Measurements from ENCODE around the gene DYSF.

DYSF gene

GRCh38 chr2:71535526-71535925 lies 82.2 kb downstream of the DYSF start:
- no peak overlapping the region for H3K9ac ChIP-seq (ENCODE audit: low read length)
- no peak overlapping the region for H2AFZ ChIP-seq (ENCODE audit: low read length)
- no peaks in the 10 kb centered on the region for H3K9me3 ChIP-seq (replicated peaks; ENCODE audit: insufficient read depth, low read length)
- H3F3A ChIP-seq (ENCODE audit: insufficient read depth, low read length) = no peaks in the 10 kb centered on the region
- no peak overlapping the region for H3K4me2 ChIP-seq (ENCODE audit: low read depth, low read length)
- TF ChIP-seq EZH2 (optimal IDR thresholded peaks at IDR 0.05; ENCODE audit: low read depth, low read length) = no peak
- TF ChIP-seq EZH2phosphoT487 (IDR thresholded peaks at IDR 0.05; ENCODE audit: low read length) = no peak
- TF ChIP-seq, protein P1, sequence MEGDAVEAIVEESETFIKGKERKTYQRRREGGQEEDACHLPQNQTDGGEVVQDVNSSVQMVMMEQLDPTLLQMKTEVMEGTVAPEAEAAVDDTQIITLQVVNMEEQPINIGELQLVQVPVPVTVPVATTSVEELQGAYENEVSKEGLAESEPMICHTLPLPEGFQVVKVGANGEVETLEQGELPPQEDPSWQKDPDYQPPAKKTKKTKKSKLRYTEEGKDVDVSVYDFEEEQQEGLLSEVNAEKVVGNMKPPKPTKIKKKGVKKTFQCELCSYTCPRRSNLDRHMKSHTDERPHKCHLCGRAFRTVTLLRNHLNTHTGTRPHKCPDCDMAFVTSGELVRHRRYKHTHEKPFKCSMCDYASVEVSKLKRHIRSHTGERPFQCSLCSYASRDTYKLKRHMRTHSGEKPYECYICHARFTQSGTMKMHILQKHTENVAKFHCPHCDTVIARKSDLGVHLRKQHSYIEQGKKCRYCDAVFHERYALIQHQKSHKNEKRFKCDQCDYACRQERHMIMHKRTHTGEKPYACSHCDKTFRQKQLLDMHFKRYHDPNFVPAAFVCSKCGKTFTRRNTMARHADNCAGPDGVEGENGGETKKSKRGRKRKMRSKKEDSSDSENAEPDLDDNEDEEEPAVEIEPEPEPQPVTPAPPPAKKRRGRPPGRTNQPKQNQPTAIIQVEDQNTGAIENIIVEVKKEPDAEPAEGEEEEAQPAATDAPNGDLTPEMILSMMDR (IDR thresholded peaks at IDR 0.05; ENCODE audit: low read length) = no peak
- H3K9me2 ChIP-seq (replicated peaks; ENCODE audit: insufficient read depth, low read length) = no peaks in the 10 kb centered on the region
- no peaks in the 10 kb centered on the region for H3K36me3 ChIP-seq (replicated peaks; ENCODE audit: insufficient read depth, low read length)
- no peaks in the 10 kb centered on the region for H3K4me1 ChIP-seq (ENCODE audit: low read length)
- H4K20me1 ChIP-seq (ENCODE audit: insufficient read depth, low read length) = no peaks in the 10 kb centered on the region
- H3K79me2 ChIP-seq (ENCODE audit: low read length) = no peaks in the 10 kb centered on the region
- no peak overlapping the region for H3K4me3 ChIP-seq (ENCODE audit: low read length)
- DNase-seq = no peak
- H3K27ac ChIP-seq (ENCODE audit: low read length) = no peak overlapping the region
- no peaks in the 10 kb centered on the region for H3K27me3 ChIP-seq (replicated peaks; ENCODE audit: insufficient read depth, low read length)

DNA sequence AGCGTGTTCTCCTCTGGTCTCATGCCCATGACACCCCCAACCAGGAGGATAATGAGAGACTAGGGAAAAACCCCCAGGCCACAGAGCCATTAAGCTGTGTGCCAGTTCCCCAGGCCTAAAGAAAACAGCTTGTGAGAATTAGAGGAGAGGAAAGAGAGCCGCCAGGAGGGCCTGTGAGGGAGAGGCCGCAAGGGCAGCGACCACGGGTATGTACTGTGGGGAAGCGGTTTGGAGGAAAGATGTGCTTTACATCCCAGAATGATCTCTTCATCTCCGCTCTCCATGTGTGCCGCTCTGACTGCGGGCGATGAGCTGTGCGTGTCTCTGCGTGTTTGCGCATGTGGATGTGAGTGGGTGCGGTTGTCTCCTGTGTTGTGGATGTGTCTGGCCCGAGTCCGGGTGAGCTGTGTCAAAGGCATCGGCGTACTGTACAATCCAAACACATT lies 82.9 kb downstream of the DYSF start:
- Histone ChIP-seq H3K9me2 (replicated peaks; ENCODE audit: insufficient read depth, low read length) (no peaks in the 10 kb centered on the region), H3K36me3 (replicated peaks; ENCODE audit: insufficient read depth, low read length) (no peaks in the 10 kb centered on the region), H3K4me2 (ENCODE audit: low read depth, low read length) (no peak overlapping the region), H3K79me2 (ENCODE audit: low read length) (no peaks in the 10 kb centered on the region), H3K27me3 (replicated peaks; ENCODE audit: insufficient read depth, low read length) (no peaks in the 10 kb centered on the region), H4K20me1 (ENCODE audit: insufficient read depth, low read length) (no peaks in the 10 kb centered on the region), H3K9ac (ENCODE audit: low read length) (no peak overlapping the region), H3K27ac (ENCODE audit: low read length) (no peak overlapping the region), H3K4me3 (ENCODE audit: low read length) (no peak overlapping the region), H3K4me1 (ENCODE audit: low read length) (no peaks in the 10 kb centered on the region), H3F3A (ENCODE audit: insufficient read depth, low read length) (no peaks in the 10 kb centered on the region), H2AFZ (ENCODE audit: low read length) (no peak overlapping the region), H3K9me3 (replicated peaks; ENCODE audit: insufficient read depth, low read length) (no peaks in the 10 kb centered on the region)
- no peak for DNase-seq
- no peak for TF ChIP-seq EZH2 (optimal IDR thresholded peaks at IDR 0.05; ENCODE audit: low read depth, low read length)
- no peak for TF ChIP-seq EZH2phosphoT487 (IDR thresholded peaks at IDR 0.05; ENCODE audit: low read length)
- TF ChIP-seq, protein P1 (IDR thresholded peaks at IDR 0.05; ENCODE audit: low read length) = no peak

- no peak overlapping the region for H2AFZ ChIP-seq (ENCODE audit: low read length)
- no peak overlapping the region for H3K4me2 ChIP-seq (ENCODE audit: low read depth, low read length)
- no peaks in the 10 kb centered on the region for H3K79me2 ChIP-seq (ENCODE audit: low read length)
- H3K9ac ChIP-seq (ENCODE audit: low read length) = no peak overlapping the region
- H3F3A ChIP-seq (ENCODE audit: insufficient read depth, low read length) = no peaks in the 10 kb centered on the region
- no peak overlapping the region for H3K4me3 ChIP-seq (ENCODE audit: low read length)
- TF ChIP-seq, protein P1 (IDR thresholded peaks at IDR 0.05; ENCODE audit: low read length) = no peak
- TF ChIP-seq EZH2phosphoT487 (IDR thresholded peaks at IDR 0.05; ENCODE audit: low read length) = no peak
- no peak for TF ChIP-seq EZH2 (optimal IDR thresholded peaks at IDR 0.05; ENCODE audit: low read depth, low read length)
- no peaks in the 10 kb centered on the region for H3K9me2 ChIP-seq (replicated peaks; ENCODE audit: insufficient read depth, low read length)
- no peak for DNase-seq
- H3K9me3 ChIP-seq (replicated peaks; ENCODE audit: insufficient read depth, low read length) = no peaks in the 10 kb centered on the region
- H3K27me3 ChIP-seq (replicated peaks; ENCODE audit: insufficient read depth, low read length) = no peaks in the 10 kb centered on the region
- no peak overlapping the region for H3K27ac ChIP-seq (ENCODE audit: low read length)
- H4K20me1 ChIP-seq (ENCODE audit: insufficient read depth, low read length) = no peaks in the 10 kb centered on the region
- H3K36me3 ChIP-seq (replicated peaks; ENCODE audit: insufficient read depth, low read length) = no peaks in the 10 kb centered on the region
- H3K4me1 ChIP-seq (ENCODE audit: low read length) = no peaks in the 10 kb centered on the region
Observed at GRCh38 chr2:71538241-71538640, 84.9 kb downstream of the DYSF start.
